Right lobe of liver (tissue), 4 donors: Measurements from ENCODE around the gene NEURL2.

Source experiments
- CTCF ChIP-seq, 4 donors: fragments of 200-600 bp in 3 of 4; fragments of 450-650 bp in 1 of 4; IDR thresholded peaks; one replicate each; pipeline versions ENCODE4 v1.5.1 to v1.8.0; 2016 to 2022; ENCODE audit warnings: antibody characterized with exemption in 4 of 4, mild to moderate bottlenecking in 2 of 4
- POLR2A ChIP-seq: fragments of 450-650 bp; IDR thresholded peaks from one replicate; pipeline ENCODE4 v1.6.1; 2017; ENCODE audit warnings: antibody characterized with exemption, mild to moderate bottlenecking
- donor health status: DM: no; HTN: no; CAD: no.
- donor health status: DM: no; HTN: no; CAD: no.
- donor health status: DM: no; HTN: yes; CAD: no.

DNA sequence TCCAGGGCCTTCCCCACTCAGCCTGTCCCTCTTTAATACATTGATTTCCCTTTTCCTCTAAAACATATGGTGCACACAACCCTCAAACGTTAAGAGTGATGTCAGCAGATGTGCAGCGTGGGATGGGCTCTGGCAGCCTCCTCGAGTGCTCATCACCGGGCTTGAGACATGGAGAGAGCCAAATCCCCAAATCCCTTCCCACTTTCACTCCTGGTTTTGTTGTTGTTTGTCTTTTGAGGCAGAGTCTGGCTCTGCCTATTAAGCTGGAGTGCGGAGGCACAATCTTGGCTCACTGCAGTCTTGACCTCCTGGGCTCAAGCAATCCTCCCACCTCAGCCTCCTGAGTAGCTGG, 26.8 kb upstream of the NEURL2 start:
- no peak for TF ChIP-seq CTCF (IDR thresholded peaks at IDR 0.05)
- no peak for TF ChIP-seq POLR2A
